ENCODE results near the gene RPS27. TPM values are rescaled to one million over a fixed set of nuclear protein-coding genes. Genes with fewer than 3 reads are reported as not detected.

Gene RPS27
- total and polyA plus RNA-seq, 2 of the 13 experiments (the other 11 are each of a cell fraction or from before 2014, with no cell fraction given) = 3,737 to 9,964 TPM

DNA sequence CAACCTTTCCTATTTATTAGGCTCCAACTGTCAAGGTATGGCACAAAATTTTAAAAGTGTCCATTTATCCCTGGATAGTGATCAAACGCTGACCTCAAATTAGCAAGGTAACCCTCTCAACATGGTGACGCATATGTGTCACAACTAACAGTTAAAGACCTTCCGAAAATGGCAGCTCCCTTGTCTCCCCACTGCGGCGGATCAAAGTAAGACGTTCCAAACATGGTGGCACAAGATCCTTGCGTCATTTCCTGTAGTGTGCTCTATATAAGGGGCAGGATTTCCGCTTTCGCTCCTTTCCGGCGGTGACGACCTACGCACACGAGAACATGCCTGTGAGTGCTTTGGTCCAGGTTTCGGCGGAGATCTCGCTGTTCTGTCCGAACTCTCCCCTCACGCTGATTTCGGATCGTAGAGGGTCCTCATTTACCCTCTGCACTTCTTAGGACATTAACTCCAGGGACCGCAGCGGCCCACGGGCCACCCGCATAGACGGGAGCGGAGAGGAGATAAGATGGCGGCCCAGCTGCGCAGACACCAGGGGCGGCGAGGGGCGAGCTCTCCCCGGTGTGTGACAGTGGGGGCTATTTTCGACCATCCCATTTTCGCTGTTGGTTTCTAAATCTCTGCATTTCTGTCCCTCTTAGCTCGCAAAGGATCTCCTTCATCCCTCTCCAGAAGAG, at the start of gene RPS27 (continued):
- TF ChIP-seq, protein P1, sequence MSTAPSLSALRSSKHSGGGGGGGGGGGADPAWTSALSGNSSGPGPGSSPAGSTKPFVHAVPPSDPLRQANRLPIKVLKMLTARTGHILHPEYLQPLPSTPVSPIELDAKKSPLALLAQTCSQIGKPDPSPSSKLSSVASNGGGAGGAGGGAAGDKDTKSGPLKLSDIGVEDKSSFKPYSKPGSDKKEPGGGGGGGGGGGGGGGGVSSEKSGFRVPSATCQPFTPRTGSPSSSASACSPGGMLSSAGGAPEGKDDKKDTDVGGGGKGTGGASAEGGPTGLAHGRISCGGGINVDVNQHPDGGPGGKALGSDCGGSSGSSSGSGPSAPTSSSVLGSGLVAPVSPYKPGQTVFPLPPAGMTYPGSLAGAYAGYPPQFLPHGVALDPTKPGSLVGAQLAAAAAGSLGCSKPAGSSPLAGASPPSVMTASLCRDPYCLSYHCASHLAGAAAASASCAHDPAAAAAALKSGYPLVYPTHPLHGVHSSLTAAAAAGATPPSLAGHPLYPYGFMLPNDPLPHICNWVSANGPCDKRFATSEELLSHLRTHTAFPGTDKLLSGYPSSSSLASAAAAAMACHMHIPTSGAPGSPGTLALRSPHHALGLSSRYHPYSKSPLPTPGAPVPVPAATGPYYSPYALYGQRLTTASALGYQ (CRISPR knock-in tag; IDR thresholded peaks at IDR 0.05) = 0 out of 2 replicates have a peak, but pooled peaks have one; percentile 55
- TF ChIP-seq FOXM1 (CRISPR knock-in tag; IDR thresholded peaks at IDR 0.05) = no peak
- TF ChIP-seq, protein P2, sequence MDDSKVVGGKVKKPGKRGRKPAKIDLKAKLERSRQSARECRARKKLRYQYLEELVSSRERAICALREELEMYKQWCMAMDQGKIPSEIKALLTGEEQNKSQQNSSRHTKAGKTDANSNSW (CRISPR knock-in tag; IDR thresholded peaks at IDR 0.05; ENCODE audit: borderline replicate concordance) = peak; percentile 83; the same call in 1 of the 2 replicates
- TF ChIP-seq ZNF652 (CRISPR knock-in tag; IDR thresholded peaks at IDR 0.05; ENCODE audit: borderline replicate concordance, low read depth) = peak; percentile 29
- TF ChIP-seq, protein P3, sequence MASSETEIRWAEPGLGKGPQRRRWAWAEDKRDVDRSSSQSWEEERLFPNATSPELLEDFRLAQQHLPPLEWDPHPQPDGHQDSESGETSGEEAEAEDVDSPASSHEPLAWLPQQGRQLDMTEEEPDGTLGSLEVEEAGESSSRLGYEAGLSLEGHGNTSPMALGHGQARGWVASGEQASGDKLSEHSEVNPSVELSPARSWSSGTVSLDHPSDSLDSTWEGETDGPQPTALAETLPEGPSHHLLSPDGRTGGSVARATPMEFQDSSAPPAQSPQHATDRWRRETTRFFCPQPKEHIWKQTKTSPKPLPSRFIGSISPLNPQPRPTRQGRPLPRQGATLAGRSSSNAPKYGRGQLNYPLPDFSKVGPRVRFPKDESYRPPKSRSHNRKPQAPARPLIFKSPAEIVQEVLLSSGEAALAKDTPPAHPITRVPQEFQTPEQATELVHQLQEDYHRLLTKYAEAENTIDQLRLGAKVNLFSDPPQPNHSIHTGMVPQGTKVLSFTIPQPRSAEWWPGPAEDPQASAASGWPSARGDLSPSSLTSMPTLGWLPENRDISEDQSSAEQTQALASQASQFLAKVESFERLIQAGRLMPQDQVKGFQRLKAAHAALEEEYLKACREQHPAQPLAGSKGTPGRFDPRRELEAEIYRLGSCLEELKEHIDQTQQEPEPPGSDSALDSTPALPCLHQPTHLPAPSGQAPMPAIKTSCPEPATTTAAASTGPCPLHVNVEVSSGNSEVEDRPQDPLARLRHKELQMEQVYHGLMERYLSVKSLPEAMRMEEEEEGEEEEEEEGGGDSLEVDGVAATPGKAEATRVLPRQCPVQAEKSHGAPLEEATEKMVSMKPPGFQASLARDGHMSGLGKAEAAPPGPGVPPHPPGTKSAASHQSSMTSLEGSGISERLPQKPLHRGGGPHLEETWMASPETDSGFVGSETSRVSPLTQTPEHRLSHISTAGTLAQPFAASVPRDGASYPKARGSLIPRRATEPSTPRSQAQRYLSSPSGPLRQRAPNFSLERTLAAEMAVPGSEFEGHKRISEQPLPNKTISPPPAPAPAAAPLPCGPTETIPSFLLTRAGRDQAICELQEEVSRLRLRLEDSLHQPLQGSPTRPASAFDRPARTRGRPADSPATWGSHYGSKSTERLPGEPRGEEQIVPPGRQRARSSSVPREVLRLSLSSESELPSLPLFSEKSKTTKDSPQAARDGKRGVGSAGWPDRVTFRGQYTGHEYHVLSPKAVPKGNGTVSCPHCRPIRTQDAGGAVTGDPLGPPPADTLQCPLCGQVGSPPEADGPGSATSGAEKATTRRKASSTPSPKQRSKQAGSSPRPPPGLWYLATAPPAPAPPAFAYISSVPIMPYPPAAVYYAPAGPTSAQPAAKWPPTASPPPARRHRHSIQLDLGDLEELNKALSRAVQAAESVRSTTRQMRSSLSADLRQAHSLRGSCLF (CRISPR knock-in tag; IDR thresholded peaks at IDR 0.05; ENCODE audit: borderline replicate concordance) = no peak
- TF ChIP-seq, protein P4, sequence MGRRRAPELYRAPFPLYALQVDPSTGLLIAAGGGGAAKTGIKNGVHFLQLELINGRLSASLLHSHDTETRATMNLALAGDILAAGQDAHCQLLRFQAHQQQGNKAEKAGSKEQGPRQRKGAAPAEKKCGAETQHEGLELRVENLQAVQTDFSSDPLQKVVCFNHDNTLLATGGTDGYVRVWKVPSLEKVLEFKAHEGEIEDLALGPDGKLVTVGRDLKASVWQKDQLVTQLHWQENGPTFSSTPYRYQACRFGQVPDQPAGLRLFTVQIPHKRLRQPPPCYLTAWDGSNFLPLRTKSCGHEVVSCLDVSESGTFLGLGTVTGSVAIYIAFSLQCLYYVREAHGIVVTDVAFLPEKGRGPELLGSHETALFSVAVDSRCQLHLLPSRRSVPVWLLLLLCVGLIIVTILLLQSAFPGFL (CRISPR knock-in tag; IDR thresholded peaks at IDR 0.05) = no peak
- no peak for TF ChIP-seq CC2D1A (CRISPR knock-in tag; IDR thresholded peaks at IDR 0.05)
- TF ChIP-seq, protein P5, sequence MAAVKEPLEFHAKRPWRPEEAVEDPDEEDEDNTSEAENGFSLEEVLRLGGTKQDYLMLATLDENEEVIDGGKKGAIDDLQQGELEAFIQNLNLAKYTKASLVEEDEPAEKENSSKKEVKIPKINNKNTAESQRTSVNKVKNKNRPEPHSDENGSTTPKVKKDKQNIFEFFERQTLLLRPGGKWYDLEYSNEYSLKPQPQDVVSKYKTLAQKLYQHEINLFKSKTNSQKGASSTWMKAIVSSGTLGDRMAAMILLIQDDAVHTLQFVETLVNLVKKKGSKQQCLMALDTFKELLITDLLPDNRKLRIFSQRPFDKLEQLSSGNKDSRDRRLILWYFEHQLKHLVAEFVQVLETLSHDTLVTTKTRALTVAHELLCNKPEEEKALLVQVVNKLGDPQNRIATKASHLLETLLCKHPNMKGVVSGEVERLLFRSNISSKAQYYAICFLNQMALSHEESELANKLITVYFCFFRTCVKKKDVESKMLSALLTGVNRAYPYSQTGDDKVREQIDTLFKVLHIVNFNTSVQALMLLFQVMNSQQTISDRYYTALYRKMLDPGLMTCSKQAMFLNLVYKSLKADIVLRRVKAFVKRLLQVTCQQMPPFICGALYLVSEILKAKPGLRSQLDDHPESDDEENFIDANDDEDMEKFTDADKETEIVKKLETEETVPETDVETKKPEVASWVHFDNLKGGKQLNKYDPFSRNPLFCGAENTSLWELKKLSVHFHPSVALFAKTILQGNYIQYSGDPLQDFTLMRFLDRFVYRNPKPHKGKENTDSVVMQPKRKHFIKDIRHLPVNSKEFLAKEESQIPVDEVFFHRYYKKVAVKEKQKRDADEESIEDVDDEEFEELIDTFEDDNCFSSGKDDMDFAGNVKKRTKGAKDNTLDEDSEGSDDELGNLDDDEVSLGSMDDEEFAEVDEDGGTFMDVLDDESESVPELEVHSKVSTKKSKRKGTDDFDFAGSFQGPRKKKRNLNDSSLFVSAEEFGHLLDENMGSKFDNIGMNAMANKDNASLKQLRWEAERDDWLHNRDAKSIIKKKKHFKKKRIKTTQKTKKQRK (IDR thresholded peaks at IDR 0.05; ENCODE audit: low read length) = no peak
- TF ChIP-seq KAT2B (IDR thresholded peaks at IDR 0.05; ENCODE audit: borderline replicate concordance, low read depth, low read length) = no peak
- TF ChIP-seq, protein P6, sequence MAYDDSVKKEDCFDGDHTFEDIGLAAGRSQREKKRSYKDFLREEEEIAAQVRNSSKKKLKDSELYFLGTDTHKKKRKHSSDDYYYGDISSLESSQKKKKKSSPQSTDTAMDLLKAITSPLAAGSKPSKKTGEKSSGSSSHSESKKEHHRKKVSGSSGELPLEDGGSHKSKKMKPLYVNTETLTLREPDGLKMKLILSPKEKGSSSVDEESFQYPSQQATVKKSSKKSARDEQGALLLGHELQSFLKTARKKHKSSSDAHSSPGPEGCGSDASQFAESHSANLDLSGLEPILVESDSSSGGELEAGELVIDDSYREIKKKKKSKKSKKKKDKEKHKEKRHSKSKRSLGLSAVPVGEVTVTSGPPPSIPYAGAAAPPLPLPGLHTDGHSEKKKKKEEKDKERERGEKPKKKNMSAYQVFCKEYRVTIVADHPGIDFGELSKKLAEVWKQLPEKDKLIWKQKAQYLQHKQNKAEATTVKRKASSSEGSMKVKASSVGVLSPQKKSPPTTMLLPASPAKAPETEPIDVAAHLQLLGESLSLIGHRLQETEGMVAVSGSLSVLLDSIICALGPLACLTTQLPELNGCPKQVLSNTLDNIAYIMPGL (CRISPR knock-in tag; IDR thresholded peaks at IDR 0.05; ENCODE audit: borderline replicate concordance in 1 of 2, low read depth in 1 of 2) = peak; percentile 80 to 92; a peak in 3 of 4 replicates
- TF ChIP-seq, protein P7, sequence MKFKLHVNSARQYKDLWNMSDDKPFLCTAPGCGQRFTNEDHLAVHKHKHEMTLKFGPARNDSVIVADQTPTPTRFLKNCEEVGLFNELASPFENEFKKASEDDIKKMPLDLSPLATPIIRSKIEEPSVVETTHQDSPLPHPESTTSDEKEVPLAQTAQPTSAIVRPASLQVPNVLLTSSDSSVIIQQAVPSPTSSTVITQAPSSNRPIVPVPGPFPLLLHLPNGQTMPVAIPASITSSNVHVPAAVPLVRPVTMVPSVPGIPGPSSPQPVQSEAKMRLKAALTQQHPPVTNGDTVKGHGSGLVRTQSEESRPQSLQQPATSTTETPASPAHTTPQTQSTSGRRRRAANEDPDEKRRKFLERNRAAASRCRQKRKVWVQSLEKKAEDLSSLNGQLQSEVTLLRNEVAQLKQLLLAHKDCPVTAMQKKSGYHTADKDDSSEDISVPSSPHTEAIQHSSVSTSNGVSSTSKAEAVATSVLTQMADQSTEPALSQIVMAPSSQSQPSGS (CRISPR knock-in tag; IDR thresholded peaks at IDR 0.05) = peak; percentile 77
- peak; percentile 84 for TF ChIP-seq CEBPG (CRISPR knock-in tag; IDR thresholded peaks at IDR 0.05)
- TF ChIP-seq RAD51 (IDR thresholded peaks at IDR 0.05; ENCODE audit: borderline replicate concordance) = no peak
